ENCODE measurements around the gene CNTF. TPM values are rescaled to one million over a fixed set of nuclear protein-coding genes. Genes with fewer than 3 reads are reported as not detected.
"Not testable (repeated sequence)": the region's sequence is repeated elsewhere in the genome, so short reads cannot be mapped to it uniquely, and the experiment has no call there.

The CNTF gene
- 1.6 and 3.9 TPM in 2 replicates for total RNA-seq (2014; rRNA removed; shearing (Covaris generic))
- polyA plus RNA-seq (2016; fragmentation: Nextera tagmentation; extraction: Ambion mirVana), result 0.23 and 0.46 TPM in 2 replicates

DNA sequence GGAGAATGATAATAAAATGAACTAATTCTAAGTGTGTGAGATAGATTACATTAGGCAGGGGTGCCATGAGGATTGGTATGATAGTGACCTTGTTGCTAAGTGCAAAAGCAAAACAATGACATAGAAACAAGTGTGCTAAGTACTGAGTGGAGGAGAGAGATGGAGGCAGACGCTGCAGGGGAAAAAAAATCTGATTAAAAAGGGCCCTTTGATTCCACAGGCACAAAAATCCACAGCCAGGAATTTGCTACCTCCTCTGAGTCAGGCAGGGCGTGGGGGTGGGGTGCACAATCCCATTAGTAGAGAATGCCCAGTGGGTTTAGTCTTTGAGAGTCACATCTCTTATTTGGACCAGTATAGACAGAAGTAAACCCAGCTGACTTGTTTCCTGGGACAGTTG is at the start of gene CNTF:
TSS of gene CNTF (plus strand) at position 322 of the 400 bp plus-strand sequence. CDS start 88 bp downstream, outside the sequence.
- Histone ChIP-seq H3K9me2 (ENCODE audit: insufficient read depth) (no peaks in the 10 kb centered on the region), H3K36me3 (ENCODE audit: low read depth) (peaks cover 58% of the 10 kb centered on the region), H3K27me3 (replicated peaks; ENCODE audit: insufficient read depth) (no peaks in the 10 kb centered on the region), H2AFZ (no peak within 1 kb of the TSS), H3K79me2 (ENCODE audit: insufficient read depth) (peaks cover 69% of the 10 kb centered on the region), H3K4me1 (ENCODE audit: insufficient read depth) (peaks cover 55% of the 10 kb centered on the region), H3F3A (ENCODE audit: insufficient read depth) (peaks cover 49% of the 10 kb centered on the region), H4K20me1 (ENCODE audit: insufficient read depth) (no peaks in the 10 kb centered on the region), H3K9me3 (ENCODE audit: low read depth) (no peaks in the 10 kb centered on the region), H3K4me2 (ENCODE audit: unreplicated experiment) (no peak within 1 kb of the TSS), H3K9ac (no peak within 1 kb of the TSS), H3K27ac (peak within 1 kb of the TSS; percentile 19; the same call in 1 of the 2 replicates), H3K4me3 (no peak within 1 kb of the TSS)
- in situ Hi-C loops (cut with MboI), result no loop called here
- peak; percentile 47 for DNase-seq
- no peak for TF ChIP-seq EZH2phosphoT487 (IDR thresholded peaks at IDR 0.05; ENCODE audit: insufficient read depth, low read depth)
- TF ChIP-seq EZH2 (IDR thresholded peaks at IDR 0.05; ENCODE audit: insufficient read depth, poor library complexity, severe bottlenecking), result no peak
- WGBS, 2 experiments (ENCODE audit: low coverage in 1 of 2, low lambda C conversion rate in 2 of 2, missing lambda C conversion rate in 2 of 2), result 66 to 79% methylated on average over 2 of the region's 2 CpGs

GRCh38 chr11:58572906-58573305 is 49.6 kb upstream of the CNTF start:
- Histone ChIP-seq H3K27ac (peak overlapping the region; percentile 99), H3K9ac (peak overlapping the region; percentile 100), H3K4me1 (ENCODE audit: insufficient read depth) (peaks cover 46% of the 10 kb centered on the region), H3K4me3 (peak overlapping the region; percentile 97), H3F3A (ENCODE audit: insufficient read depth) (peaks cover 73% of the 10 kb centered on the region), H3K4me2 (ENCODE audit: unreplicated experiment) (peak overlapping the region; percentile 96), H3K36me3 (ENCODE audit: low read depth) (peaks cover 28% of the 10 kb centered on the region), H3K79me2 (ENCODE audit: insufficient read depth) (peaks cover 72% of the 10 kb centered on the region)
- DNase-seq; H3K9me2 ChIP-seq (ENCODE audit: insufficient read depth); H3K9me3 ChIP-seq (ENCODE audit: low read depth); H2AFZ ChIP-seq; H4K20me1 ChIP-seq (ENCODE audit: insufficient read depth); H3K27me3 ChIP-seq (replicated peaks; ENCODE audit: insufficient read depth); in situ Hi-C loops (cut with MboI): not testable (repeated sequence)
- WGBS, 2 experiments (ENCODE audit: low coverage in 1 of 2, low lambda C conversion rate in 2 of 2, missing lambda C conversion rate in 2 of 2), result 87 to 90% methylated on average over 14 of the region's 14 CpGs

GRCh38 chr11:58573451-58574104 is 48.9 kb upstream of the CNTF start:
- Histone ChIP-seq H3K36me3 (ENCODE audit: low read depth) (peaks cover 23% of the 10 kb centered on the region), H3K4me1 (ENCODE audit: insufficient read depth) (peaks cover 39% of the 10 kb centered on the region), H4K20me1 (ENCODE audit: insufficient read depth) (no peaks in the 10 kb centered on the region), H3K9ac (peak overlapping the region; percentile 100), H3K27ac (peak overlapping the region; percentile 99), H3K27me3 (replicated peaks; ENCODE audit: insufficient read depth) (no peaks in the 10 kb centered on the region), H3K4me2 (ENCODE audit: unreplicated experiment) (peak overlapping the region; percentile 96), H3K4me3 (peak overlapping the region; percentile 97), H3K9me2 (ENCODE audit: insufficient read depth) (no peaks in the 10 kb centered on the region), H3K79me2 (ENCODE audit: insufficient read depth) (peaks cover 65% of the 10 kb centered on the region), H3K9me3 (ENCODE audit: low read depth) (no peaks in the 10 kb centered on the region), H2AFZ (peak overlapping the region; percentile 11; the same call in 1 of the 2 replicates), H3F3A (ENCODE audit: insufficient read depth) (peaks cover 67% of the 10 kb centered on the region)
- TF ChIP-seq EZH2 (IDR thresholded peaks at IDR 0.05; ENCODE audit: insufficient read depth, poor library complexity, severe bottlenecking) (no peak), EZH2phosphoT487 (IDR thresholded peaks at IDR 0.05; ENCODE audit: insufficient read depth, low read depth) (no peak)
- WGBS, 2 experiments (ENCODE audit: low coverage in 1 of 2, low lambda C conversion rate in 2 of 2, missing lambda C conversion rate in 2 of 2), result 0 to 2% methylated on average over 4 of the region's 4 CpGs
- peak; percentile 95 for DNase-seq
- in situ Hi-C loops (cut with MboI), result no loop called here

DNA sequence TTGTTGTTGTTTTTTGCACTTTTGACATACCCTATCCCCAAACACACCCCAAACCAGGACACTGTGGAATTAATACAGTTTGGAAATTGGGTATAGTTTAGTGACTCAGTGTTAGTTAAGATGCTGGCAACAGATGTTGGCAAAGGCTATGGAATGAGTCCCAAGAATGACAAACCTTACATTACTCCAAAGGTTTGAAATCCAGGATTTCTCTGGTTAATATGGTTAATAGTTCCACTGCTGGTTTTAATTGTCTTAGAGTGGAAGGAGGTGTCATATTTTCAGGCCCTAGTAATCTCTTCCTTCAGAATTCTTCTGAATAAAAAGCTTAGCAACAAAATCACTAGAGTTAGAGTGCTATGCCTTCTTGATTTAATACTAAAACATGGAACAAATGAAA is 47.6 kb upstream of the CNTF start:
- TF ChIP-seq EZH2 (IDR thresholded peaks at IDR 0.05; ENCODE audit: insufficient read depth, poor library complexity, severe bottlenecking), result no peak
- DNase-seq, result peak; percentile 88
- no peaks in the 10 kb centered on the region for H3K9me3 ChIP-seq (ENCODE audit: low read depth)
- H3K9me2 ChIP-seq (ENCODE audit: insufficient read depth), result no peaks in the 10 kb centered on the region
- peak overlapping the region; percentile 96 for H3K4me2 ChIP-seq (ENCODE audit: unreplicated experiment)
- no peaks in the 10 kb centered on the region for H4K20me1 ChIP-seq (ENCODE audit: insufficient read depth)
- H3K27ac ChIP-seq, result peak overlapping the region; percentile 99
- no peaks in the 10 kb centered on the region for H3K27me3 ChIP-seq (replicated peaks; ENCODE audit: insufficient read depth)
- 0 out of 2 replicates have a peak overlapping the region, but pooled peaks have one; percentile 10 for H2AFZ ChIP-seq
- peaks cover 55% of the 10 kb centered on the region for H3K79me2 ChIP-seq (ENCODE audit: insufficient read depth)
- H3F3A ChIP-seq (ENCODE audit: insufficient read depth), result peaks cover 63% of the 10 kb centered on the region
- H3K4me3 ChIP-seq, result peak overlapping the region; percentile 97
- peaks cover 37% of the 10 kb centered on the region for H3K4me1 ChIP-seq (ENCODE audit: insufficient read depth)
- peak overlapping the region; percentile 100 for H3K9ac ChIP-seq
- peaks cover 10% of the 10 kb centered on the region for H3K36me3 ChIP-seq (ENCODE audit: low read depth)
- in situ Hi-C loops (cut with MboI), result no loop called here

Measured in GM23248 (cell line).